Neuronal stem cell (in vitro differentiated cells): ENCODE data around the gene ROBO1.

ENCODE experiments used
- DNase-seq: peaks from one replicate; pipeline ENCODE4 v3.0.0-alpha.2; 2013; ENCODE audit warnings: low spot score
- H2AFZ ChIP-seq: one replicate; pipeline ENCODE4 v1.6.1; 2013; ENCODE audit warnings: mild to moderate bottlenecking, low read length, inconsistent platforms
- H2AK5ac ChIP-seq: 2 replicates; pipeline ENCODE4 v1.6.1; 2013; ENCODE audit warnings: low read depth, mild to moderate bottlenecking, inconsistent platforms, low read length, moderate library complexity, mixed read lengths
- H2BK120ac ChIP-seq: 2 replicates; pipeline ENCODE4 v1.6.1; 2013; ENCODE audit warnings: low read depth, mild to moderate bottlenecking, inconsistent platforms, low read length, moderate library complexity, mixed read lengths
- H2BK12ac ChIP-seq: one replicate; pipeline ENCODE4 v1.6.1; 2013; ENCODE audit warnings: low read length, inconsistent platforms
- H2BK15ac ChIP-seq: 2 replicates; pipeline ENCODE4 v1.6.1; 2013; ENCODE audit warnings: mild to moderate bottlenecking, low read length, inconsistent platforms, mixed read lengths
- H2BK5ac ChIP-seq: one replicate; pipeline ENCODE4 v1.6.1; 2013; ENCODE audit warnings: inconsistent platforms, mild to moderate bottlenecking, low read length, moderate library complexity
- H3K14ac ChIP-seq: one replicate; pipeline ENCODE4 v1.6.1; 2013; ENCODE audit warnings: low read length, inconsistent platforms
- H3K18ac ChIP-seq: 2 replicates; pipeline ENCODE4 v1.6.1; 2013; ENCODE audit warnings: low read length, inconsistent platforms
- H3K23ac ChIP-seq: 2 replicates; pipeline ENCODE4 v1.6.1; 2013; ENCODE audit warnings: low read depth, mild to moderate bottlenecking, mixed read lengths, low read length, inconsistent platforms; ENCODE audit not compliant: poor library complexity
- H3K27ac ChIP-seq: replicated peaks from 3 replicates; pipeline ENCODE4 v1.5.1; 2013; ENCODE audit warnings: low read length, inconsistent platforms
- H3K27me3 ChIP-seq, 3 experiments: 2 replicates each; pipeline ENCODE4 v1.6.1; 2013; ENCODE audit warnings: low read length in 3 of 3, mild to moderate bottlenecking in 2 of 3, inconsistent platforms in 1 of 3, low read depth in 1 of 3, mixed read lengths in 1 of 3, moderate library complexity in 1 of 3; ENCODE audit not compliant: control insufficient read depth in 3 of 3, insufficient read depth in 3 of 3
- H3K36me3 ChIP-seq, 2 donors: replicated peaks in 1 of 2; 2 replicates each; pipeline ENCODE4 v1.6.1; 2013; ENCODE audit warnings: low read length in 2 of 2; ENCODE audit not compliant: control insufficient read depth in 2 of 2, insufficient read depth in 2 of 2
- H3K4ac ChIP-seq: 2 replicates; pipeline ENCODE4 v1.6.1; 2013; ENCODE audit warnings: inconsistent platforms, mild to moderate bottlenecking, low read length, moderate library complexity
- H3K4me1 ChIP-seq, 2 donors: 1 replicate in 1 of 2; 2 replicates in 1 of 2; pipeline ENCODE4 v1.6.1; 2013; ENCODE audit warnings: low read length in 2 of 2, low read depth in 1 of 2; ENCODE audit not compliant: control insufficient read depth in 2 of 2, insufficient read depth in 1 of 2
- H3K4me2 ChIP-seq: one replicate; pipeline ENCODE4 v1.6.1; 2013; ENCODE audit warnings: mild to moderate bottlenecking, low read length, inconsistent platforms; ENCODE audit not compliant: insufficient read depth, poor library complexity, severe bottlenecking
- H3K4me3 ChIP-seq, 2 donors: 2 replicates each; pipeline ENCODE4 v1.5.1; 2013; ENCODE audit warnings: low read length in 2 of 2, mild to moderate bottlenecking in 2 of 2, inconsistent platforms in 1 of 2, moderate library complexity in 1 of 2
- H3K79me1 ChIP-seq: one replicate; pipeline ENCODE4 v1.6.1; 2013; ENCODE audit warnings: low read depth, mild to moderate bottlenecking, inconsistent platforms, low read length, moderate library complexity
- H3K9ac ChIP-seq: one replicate; pipeline ENCODE4 v1.6.1; 2013; ENCODE audit warnings: mild to moderate bottlenecking, low read depth, low read length, inconsistent platforms; ENCODE audit not compliant: poor library complexity
- H3K9me3 ChIP-seq, 2 donors: replicated peaks in 1 of 2; 2 replicates each; pipeline versions ENCODE3 to v1.6.1; 2013; ENCODE audit warnings: low read length in 2 of 2, mild to moderate bottlenecking in 2 of 2, inconsistent platforms in 1 of 2, low read depth in 1 of 2, mixed read lengths in 1 of 2, moderate library complexity in 1 of 2; ENCODE audit not compliant: control insufficient read depth in 2 of 2, insufficient read depth in 1 of 2
- H4K8ac ChIP-seq: one replicate; pipeline ENCODE4 v1.6.1; 2013; ENCODE audit warnings: low read depth, mild to moderate bottlenecking, inconsistent platforms, low read length, moderate library complexity
- H4K91ac ChIP-seq: one replicate; pipeline ENCODE4 v1.6.1; 2013; ENCODE audit warnings: low read length, low read depth, mild to moderate bottlenecking, inconsistent platforms; ENCODE audit not compliant: poor library complexity
- whole genome bisulfite sequencing, 2 donors: extraction: QIAGEN DNeasy Blood & Tissue Kit; methylation state at CpG; one replicate each; pipeline ENCODE4 v1.1.7; 2013; ENCODE audit warnings: missing lambda C conversion rate in 2 of 2, mixed read lengths in 1 of 2; ENCODE audit not compliant: insufficient read length in 2 of 2, insufficient replicate concordance in 1 of 2; ENCODE audit errors: extremely low coverage in 2 of 2; 5-methylcytosine and 5-hydroxymethylcytosine counted together

The ROBO1 gene

DNA sequence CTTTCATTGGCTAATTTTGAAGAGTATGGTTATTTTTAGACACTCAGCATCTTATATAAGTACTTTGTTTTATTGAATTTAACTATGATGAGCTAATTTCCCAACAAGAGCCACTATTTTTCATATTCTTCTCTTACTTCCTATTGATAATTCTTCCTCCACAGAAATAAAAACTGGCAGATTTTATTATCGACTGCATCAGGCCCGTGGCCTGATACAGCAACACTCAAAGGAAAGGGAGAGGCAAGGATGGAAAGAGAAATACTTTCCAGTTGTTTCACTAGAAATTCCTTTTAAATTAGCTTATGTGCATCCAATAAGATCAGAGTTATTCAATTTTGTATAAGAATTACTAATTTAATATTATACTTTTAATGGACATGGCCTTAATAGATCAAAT lies 886.3 kb downstream of the ROBO1 start:
- Histone ChIP-seq H3K9ac (no peak overlapping the region), H4K91ac (no peak overlapping the region), H2BK15ac (no peak overlapping the region), H3K4me1 (peaks cover 0 to 1% of the 10 kb centered on the region in 2 donors), H2AFZ (no peak overlapping the region), H3K79me1 (no peaks in the 10 kb centered on the region), H3K27ac (no peak overlapping the region), H3K4ac (no peak overlapping the region), H2BK12ac (no peak overlapping the region), H2BK120ac (no peak overlapping the region), H4K8ac (no peak overlapping the region), H3K9me3 (no peaks in the 10 kb centered on the region), H3K36me3 (no peaks in the 10 kb centered on the region), H3K14ac (no peak overlapping the region), H3K27me3 (no peaks in the 10 kb centered on the region), H3K4me3 (no peak overlapping the region), H3K4me2 (no peak overlapping the region), H2BK5ac (no peak overlapping the region), H2AK5ac (no peak overlapping the region), H3K18ac (no peak overlapping the region), H3K23ac (no peak overlapping the region)
- DNase-seq = no peak
- WGBS, 2 donors = no CpG with 5 or more reads among the region's 2 CpGs

DNA sequence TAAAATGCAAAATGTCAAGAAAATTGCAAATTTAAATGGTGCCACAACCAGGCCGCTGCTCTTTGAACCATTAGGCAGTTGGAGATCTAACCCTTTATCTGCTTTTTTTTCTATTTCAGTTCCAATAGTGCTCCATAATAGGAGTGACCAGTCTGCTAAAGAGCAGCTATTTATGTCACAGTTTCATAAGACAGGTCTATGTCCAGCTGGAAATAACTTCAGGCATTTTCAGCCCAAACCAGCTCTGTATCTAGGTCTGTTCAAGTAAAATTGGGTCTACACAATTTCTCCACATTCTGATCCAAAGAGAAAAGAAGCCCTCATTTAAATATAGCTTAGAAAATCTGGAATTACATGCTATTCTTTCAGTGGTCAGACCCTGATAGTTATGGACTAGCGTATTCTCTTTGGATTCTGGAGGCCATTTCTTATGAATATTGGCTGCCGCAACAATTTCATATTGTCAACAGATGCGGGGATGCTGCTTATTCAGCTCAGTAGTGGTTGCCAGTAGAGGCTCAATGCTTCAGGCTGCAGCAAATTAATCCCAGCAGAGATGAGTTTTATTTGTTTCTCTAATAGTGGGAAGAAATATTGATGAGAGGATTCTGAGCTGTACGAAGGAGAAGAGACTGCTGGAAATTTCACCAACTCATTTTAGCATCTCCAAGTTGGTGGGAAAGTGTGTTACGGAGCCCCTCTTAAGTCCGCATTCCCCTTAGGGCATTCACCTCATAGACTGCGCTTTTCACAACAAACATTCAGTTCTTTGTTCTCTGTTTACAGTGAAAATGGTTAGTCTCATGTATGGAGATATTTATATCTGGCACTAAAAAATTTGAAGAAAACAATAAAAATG lies 887.0 kb downstream of the ROBO1 start:
- no CpG with 5 or more reads among the region's 8 CpGs for WGBS, 2 donors
- peaks cover 0 to 1% of the 10 kb centered on the region in 2 donors for H3K4me1 ChIP-seq
- no peak overlapping the region for H2AFZ ChIP-seq
- H3K79me1 ChIP-seq = no peaks in the 10 kb centered on the region
- no peak overlapping the region for H4K8ac ChIP-seq
- H3K18ac ChIP-seq = no peak overlapping the region
- no peak overlapping the region for H2BK12ac ChIP-seq
- H3K9me3 ChIP-seq = no peaks in the 10 kb centered on the region
- no peak overlapping the region for H2BK5ac ChIP-seq
- no peak overlapping the region for H4K91ac ChIP-seq
- no peak overlapping the region for H2BK15ac ChIP-seq
- no peak overlapping the region for H3K9ac ChIP-seq
- H3K27ac ChIP-seq = no peak overlapping the region
- DNase-seq = no peak
- H2AK5ac ChIP-seq = no peak overlapping the region
- H2BK120ac ChIP-seq = no peak overlapping the region
- no peak overlapping the region for H3K23ac ChIP-seq
- H3K14ac ChIP-seq = no peak overlapping the region
- H3K36me3 ChIP-seq = no peaks in the 10 kb centered on the region
- no peak overlapping the region for H3K4me2 ChIP-seq
- no peak overlapping the region for H3K4me3 ChIP-seq
- no peak overlapping the region for H3K4ac ChIP-seq
- no peaks in the 10 kb centered on the region for H3K27me3 ChIP-seq

DNA sequence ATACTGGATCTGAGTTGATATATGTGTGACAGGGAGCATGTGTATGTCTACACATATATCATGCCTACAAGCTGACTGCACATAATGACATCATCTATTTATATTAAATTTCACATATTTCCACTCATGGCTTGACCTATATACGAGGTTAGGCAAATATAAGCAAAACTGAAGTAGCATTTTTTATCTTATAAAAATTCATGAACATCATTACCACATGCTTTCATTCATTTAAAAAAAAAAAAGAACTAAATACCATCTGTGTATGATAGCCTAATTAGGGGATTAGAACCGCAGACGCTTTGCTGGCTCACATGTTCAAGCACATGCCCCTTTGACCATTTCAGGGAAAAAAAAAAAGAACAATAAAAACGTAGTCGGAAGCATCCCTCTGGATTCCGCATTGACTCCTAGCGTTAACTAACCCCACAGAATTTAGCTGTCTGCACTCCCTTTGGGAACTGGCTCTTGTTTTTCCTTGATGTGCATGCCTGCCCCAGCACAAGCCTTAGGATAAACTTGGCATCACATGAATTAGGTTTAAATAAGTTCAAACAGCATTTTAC lies 888.4 kb downstream of the ROBO1 start:
- no peak for DNase-seq
- Histone ChIP-seq H3K14ac (no peak overlapping the region), H3K27me3 (no peaks in the 10 kb centered on the region), H2AFZ (no peak overlapping the region), H3K79me1 (no peaks in the 10 kb centered on the region), H2BK5ac (no peak overlapping the region), H2BK12ac (no peak overlapping the region), H4K8ac (no peak overlapping the region), H4K91ac (no peak overlapping the region), H3K4me3 (no peak overlapping the region), H2AK5ac (no peak overlapping the region), H3K4me1 (peaks cover 0 to 1% of the 10 kb centered on the region in 2 donors), H3K18ac (no peak overlapping the region), H3K9ac (no peak overlapping the region), H3K27ac (no peak overlapping the region), H3K9me3 (peaks cover 0 to 2% of the 10 kb centered on the region in 2 donors), H3K4me2 (no peak overlapping the region), H2BK15ac (no peak overlapping the region), H3K36me3 (no peaks in the 10 kb centered on the region), H3K23ac (no peak overlapping the region), H3K4ac (no peak overlapping the region), H2BK120ac (no peak overlapping the region)
- no CpG with 5 or more reads among the region's 7 CpGs for WGBS, 2 donors

DNA sequence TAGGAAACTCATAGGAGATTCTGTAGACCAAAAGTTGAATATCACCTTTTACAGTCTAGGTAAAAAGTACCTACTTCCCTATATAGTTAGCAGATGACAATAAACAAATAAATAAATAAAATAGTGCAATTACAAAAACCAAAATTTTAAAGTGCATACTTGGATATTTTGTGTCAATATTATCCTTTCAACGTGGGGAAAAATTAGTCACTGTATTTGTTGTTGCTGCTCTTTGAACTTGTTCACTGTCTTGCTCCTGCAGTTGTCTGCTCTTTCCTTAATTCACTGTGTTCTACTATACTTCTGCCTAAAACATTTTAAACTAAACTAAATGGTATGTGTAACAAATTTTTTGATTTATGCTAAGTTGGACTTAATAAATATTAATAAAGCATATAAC lies 889.0 kb downstream of the ROBO1 start:
- WGBS, 2 donors = no CpG with 5 or more reads among the region's 1 CpG
- H2BK12ac ChIP-seq = no peak overlapping the region
- no peak overlapping the region for H3K9ac ChIP-seq
- no peak overlapping the region for H3K4me2 ChIP-seq
- no peaks in the 10 kb centered on the region for H3K36me3 ChIP-seq
- no peak overlapping the region for H2BK15ac ChIP-seq
- no peak overlapping the region for H2AK5ac ChIP-seq
- no peak overlapping the region for H3K18ac ChIP-seq
- no peak overlapping the region for H2AFZ ChIP-seq
- H3K23ac ChIP-seq = no peak overlapping the region
- H4K8ac ChIP-seq = no peak overlapping the region
- H4K91ac ChIP-seq = no peak overlapping the region
- H3K27me3 ChIP-seq = no peaks in the 10 kb centered on the region
- H3K4ac ChIP-seq = no peak overlapping the region
- H3K4me1 ChIP-seq = peaks cover 0 to 1% of the 10 kb centered on the region in 2 donors
- no peak overlapping the region for H3K14ac ChIP-seq
- H3K79me1 ChIP-seq = no peaks in the 10 kb centered on the region
- no peak overlapping the region for H3K4me3 ChIP-seq
- peaks cover 0 to 2% of the 10 kb centered on the region in 2 donors for H3K9me3 ChIP-seq
- no peak overlapping the region for H3K27ac ChIP-seq
- H2BK5ac ChIP-seq = no peak overlapping the region
- DNase-seq = no peak
- H2BK120ac ChIP-seq = no peak overlapping the region
